Activated naive CD4-positive, alpha-beta T cell treated with anti-CD3 and anti-CD28 coated beads, Interleukin-2, amount 10 ng/mL, durations not matched to agents 7 days and 5 days (primary cell): ENCODE data around the gene CLDN22.
"Not testable (repeated sequence)": the region's sequence is repeated elsewhere in the genome, so short reads cannot be mapped to it uniquely, and the experiment has no call there.

ENCODE experiments used
- CTCF ChIA-PET: fragments of 350-600 bp; sonication (Branson Sonifier 250); formaldehyde crosslinking; loops from one replicate; lab custom pipeline; 2021; ENCODE audit warnings: antibody characterized with exemption; lab: Charles Lee
- DNase-seq: peaks from one replicate; pipeline ENCODE4 v3.0.0-alpha.2; 2020
- H3K27ac Mint-ChIP-seq: one replicate; pipeline ENCODE4 v1.8.0; 2021; ENCODE audit warnings: mild to moderate bottlenecking, moderate library complexity, mixed read lengths
- H3K27me3 Mint-ChIP-seq: one replicate; pipeline ENCODE4 v1.8.0; 2021; ENCODE audit warnings: mild to moderate bottlenecking, mixed read lengths
- H3K36me3 Mint-ChIP-seq: one replicate; pipeline ENCODE4 v1.8.0; 2021; ENCODE audit warnings: mixed read lengths
- H3K4me1 Mint-ChIP-seq: one replicate; pipeline ENCODE4 v1.8.0; 2021; ENCODE audit warnings: mixed read lengths
- H3K4me3 Mint-ChIP-seq: one replicate; pipeline ENCODE4 v1.8.0; 2021; ENCODE audit warnings: mild to moderate bottlenecking, moderate library complexity, mixed read lengths
- H3K9me3 Mint-ChIP-seq: one replicate; pipeline ENCODE4 v1.8.0; 2021; ENCODE audit warnings: mixed read lengths

CLDN22 gene

DNA sequence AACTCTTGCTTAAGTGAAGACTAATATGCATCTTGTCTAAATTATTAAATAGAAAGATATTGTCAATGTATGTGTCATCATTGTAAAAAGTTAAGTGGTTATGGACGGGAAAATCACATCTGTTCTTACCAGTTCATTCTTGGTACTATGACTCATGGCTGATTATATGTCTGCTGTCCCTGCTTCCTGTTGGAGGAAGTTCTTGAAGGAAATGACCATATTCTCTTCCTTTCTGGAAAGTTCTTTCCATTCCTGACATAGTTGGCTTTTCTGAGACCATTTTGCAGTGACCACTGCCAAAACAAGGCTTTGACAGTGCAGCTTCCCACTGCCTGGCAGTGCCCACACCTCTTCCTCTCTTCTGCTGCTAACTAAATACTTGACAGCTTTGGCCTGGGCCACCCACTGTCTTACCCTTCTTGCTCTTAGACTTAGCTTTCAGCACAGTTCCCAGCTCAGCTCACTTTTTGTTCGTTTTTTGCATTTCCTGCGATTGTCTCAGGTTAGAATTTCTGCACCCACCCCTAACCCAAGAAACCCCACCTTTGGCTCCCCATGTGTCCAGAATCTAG, 15.4 kb upstream of the CLDN22 start:
- Mint-ChIP-seq H3K4me3 (no peak overlapping the region), H3K27ac (no peak overlapping the region), H3K4me1 (peaks cover 4% of the 10 kb centered on the region), H3K9me3 (no peaks in the 10 kb centered on the region), H3K27me3 (peaks cover 24% of the 10 kb centered on the region), H3K36me3 (no peaks in the 10 kb centered on the region)
- DNase-seq: no peak
- CTCF ChIA-PET: no interaction called here

DNA sequence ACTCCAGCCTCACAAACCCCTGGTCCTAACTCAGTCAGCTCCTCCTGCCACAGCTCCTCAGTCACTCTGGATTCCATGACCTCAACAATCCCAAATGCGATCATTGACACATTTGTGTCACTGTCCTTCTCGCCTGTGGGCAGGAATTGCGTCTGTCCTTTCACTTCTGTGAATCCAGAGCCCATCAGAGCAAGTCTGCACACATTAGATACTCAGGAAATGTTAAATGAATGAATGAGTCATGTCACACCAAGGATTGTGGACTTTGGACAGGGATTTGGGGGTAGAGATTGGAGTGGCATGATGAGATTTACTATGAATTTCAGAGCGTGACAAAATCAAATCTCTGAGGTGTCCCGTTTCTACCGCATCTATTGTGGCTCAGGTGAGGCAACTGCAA, 13.9 kb upstream of the CLDN22 start:
- CTCF ChIA-PET: no interaction called here
- no peak for DNase-seq
- H3K27ac Mint-ChIP-seq: no peak overlapping the region
- H3K4me1 Mint-ChIP-seq: peaks cover 4% of the 10 kb centered on the region
- H3K9me3 Mint-ChIP-seq: no peaks in the 10 kb centered on the region
- H3K36me3 Mint-ChIP-seq: no peaks in the 10 kb centered on the region
- no peak overlapping the region for H3K4me3 Mint-ChIP-seq
- H3K27me3 Mint-ChIP-seq: peaks cover 24% of the 10 kb centered on the region

DNA sequence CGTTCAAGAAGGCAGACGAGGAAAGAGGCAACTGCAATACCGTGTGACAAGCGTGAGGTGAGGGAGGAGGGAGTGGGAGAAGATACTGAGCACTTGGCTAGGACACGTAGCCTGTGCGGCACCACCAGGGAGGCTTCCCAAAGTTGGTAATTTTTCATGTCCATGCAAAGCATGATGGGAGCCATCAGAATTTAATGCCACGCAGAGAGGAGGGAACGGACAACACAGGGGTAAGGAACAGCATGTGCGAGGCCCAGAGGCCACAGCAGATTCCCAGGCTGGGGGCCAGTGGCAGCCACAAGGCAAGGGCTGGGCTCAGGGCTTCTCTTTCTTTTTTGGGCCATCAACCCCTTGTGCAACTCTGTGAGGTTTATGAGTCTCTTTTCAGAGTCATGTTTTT, 13.1 kb upstream of the CLDN22 start:
- CTCF ChIA-PET: no interaction called here
- no peak for DNase-seq
- Mint-ChIP-seq H3K4me3 (no peak overlapping the region), H3K36me3 (no peaks in the 10 kb centered on the region), H3K27ac (no peak overlapping the region), H3K27me3 (peaks cover 24% of the 10 kb centered on the region), H3K4me1 (peaks cover 4% of the 10 kb centered on the region), H3K9me3 (no peaks in the 10 kb centered on the region)

DNA sequence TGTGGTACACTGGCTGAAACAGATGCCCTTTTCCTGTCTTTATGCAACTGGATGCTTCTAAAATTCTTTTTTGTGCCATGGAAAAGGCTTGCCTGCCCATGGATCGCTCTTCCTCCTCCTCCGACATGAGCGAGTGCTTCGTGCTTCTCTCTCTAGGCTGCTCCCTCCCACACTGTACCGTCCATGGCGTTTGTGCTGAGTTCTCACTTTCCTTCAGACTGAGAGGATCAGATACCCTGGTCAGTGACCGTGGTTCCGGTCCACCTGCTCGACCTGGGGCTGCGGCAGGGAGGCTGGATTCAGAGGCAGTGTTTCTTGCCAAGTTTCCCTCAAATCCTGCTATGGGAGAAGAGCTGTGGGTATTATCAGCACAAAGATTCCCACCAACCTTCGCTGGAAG, 12.4 kb upstream of the CLDN22 start:
- DNase-seq: no peak
- H3K4me3 Mint-ChIP-seq: no peak overlapping the region
- H3K9me3 Mint-ChIP-seq: no peaks in the 10 kb centered on the region
- H3K27ac Mint-ChIP-seq: no peak overlapping the region
- H3K4me1 Mint-ChIP-seq: peaks cover 4% of the 10 kb centered on the region
- no peaks in the 10 kb centered on the region for H3K36me3 Mint-ChIP-seq
- H3K27me3 Mint-ChIP-seq: peaks cover 21% of the 10 kb centered on the region
- CTCF ChIA-PET: no interaction called here

DNA sequence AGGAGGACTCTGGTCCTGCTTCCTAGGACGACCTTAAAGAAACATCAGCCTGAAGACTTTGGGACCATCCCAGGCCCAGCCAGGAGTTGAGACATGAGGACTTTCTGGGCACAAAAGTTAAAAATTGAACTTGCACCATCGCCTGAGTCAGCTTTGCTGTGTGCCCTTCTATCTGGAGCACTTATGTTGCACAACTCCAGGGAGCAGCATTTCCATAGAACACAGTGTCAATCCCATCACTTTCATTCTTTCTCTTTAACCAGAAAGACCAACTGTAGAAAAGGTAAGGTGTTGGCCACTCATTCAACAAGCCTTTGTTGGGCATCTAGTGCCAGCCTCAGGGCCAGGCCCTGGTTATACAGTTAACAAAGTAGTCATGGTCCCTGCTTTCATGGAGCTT, 10.8 kb upstream of the CLDN22 start:
- Mint-ChIP-seq H3K4me3 (no peak overlapping the region), H3K36me3 (no peaks in the 10 kb centered on the region), H3K9me3 (no peaks in the 10 kb centered on the region), H3K27ac (no peak overlapping the region), H3K4me1 (peaks cover 4% of the 10 kb centered on the region), H3K27me3 (peaks cover 15% of the 10 kb centered on the region)
- no peak for DNase-seq
- CTCF ChIA-PET: no interaction called here

DNA sequence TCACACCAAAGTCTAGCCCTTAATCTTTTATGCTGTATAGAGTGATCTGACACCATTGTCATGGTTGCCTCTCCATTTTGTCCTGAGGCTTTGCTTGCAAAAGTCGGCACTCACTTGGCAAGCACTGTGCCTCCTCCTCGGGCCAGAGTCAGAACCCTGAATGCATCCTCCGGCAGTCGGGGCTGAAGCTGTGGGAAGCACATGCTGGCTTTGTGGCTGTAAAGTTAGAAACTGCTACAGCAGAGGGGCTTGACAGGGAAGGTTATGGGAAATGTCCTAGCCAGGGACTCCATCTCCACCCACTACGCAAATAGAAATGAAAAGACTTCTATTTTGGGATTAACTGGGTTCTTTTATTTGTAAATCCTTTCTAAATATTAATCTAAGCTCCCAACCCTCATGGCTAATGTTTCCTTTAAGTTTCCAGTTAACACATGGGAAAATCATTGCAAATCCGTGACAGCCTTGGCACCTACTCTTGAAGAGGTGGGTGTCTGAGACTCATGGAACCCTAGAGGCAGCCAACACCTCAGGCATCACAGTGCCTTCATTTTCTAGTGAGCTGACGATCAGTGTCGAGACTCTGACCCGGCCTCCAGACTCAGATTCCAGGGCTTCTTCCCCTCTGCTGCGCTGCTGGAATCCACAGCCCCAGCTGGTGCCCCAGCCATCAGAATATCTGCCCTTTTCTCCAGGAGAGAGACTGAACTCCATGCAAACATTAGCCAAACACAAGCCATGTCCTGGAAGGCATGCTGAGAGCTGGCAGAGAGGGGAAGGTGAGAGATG, 10.1 kb upstream of the CLDN22 start:
- no peaks in the 10 kb centered on the region for H3K36me3 Mint-ChIP-seq
- H3K4me1 Mint-ChIP-seq: no peaks in the 10 kb centered on the region
- H3K27me3 Mint-ChIP-seq: peaks cover 10% of the 10 kb centered on the region
- no peak overlapping the region for H3K27ac Mint-ChIP-seq
- no peak overlapping the region for H3K4me3 Mint-ChIP-seq
- CTCF ChIA-PET: no interaction called here
- no peaks in the 10 kb centered on the region for H3K9me3 Mint-ChIP-seq
- DNase-seq: no peak

DNA sequence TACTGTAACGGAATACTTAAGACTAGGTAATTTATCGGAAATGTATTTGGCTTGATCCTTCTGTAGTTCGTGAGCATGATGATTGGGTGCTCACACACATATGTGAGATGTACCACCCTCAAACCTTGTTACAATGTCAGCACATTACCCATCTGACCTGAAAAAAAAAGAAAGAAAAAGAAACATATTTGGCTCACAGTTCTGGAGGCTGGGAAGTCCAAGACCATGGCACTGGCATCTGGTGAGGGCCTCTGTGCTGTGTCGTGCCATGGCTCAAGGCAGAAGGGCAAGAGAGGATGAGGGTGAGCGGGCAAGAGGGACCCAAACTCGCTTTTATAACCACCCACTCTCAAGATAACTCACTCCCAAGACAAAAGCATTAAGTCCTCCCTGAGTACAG, 9.2 kb upstream of the CLDN22 start:
- no peak overlapping the region for H3K4me3 Mint-ChIP-seq
- H3K27me3 Mint-ChIP-seq: peaks cover 10% of the 10 kb centered on the region
- DNase-seq: no peak
- no peak overlapping the region for H3K27ac Mint-ChIP-seq
- no peaks in the 10 kb centered on the region for H3K36me3 Mint-ChIP-seq
- H3K4me1 Mint-ChIP-seq: no peaks in the 10 kb centered on the region
- CTCF ChIA-PET: no interaction called here
- H3K9me3 Mint-ChIP-seq: no peaks in the 10 kb centered on the region

DNA sequence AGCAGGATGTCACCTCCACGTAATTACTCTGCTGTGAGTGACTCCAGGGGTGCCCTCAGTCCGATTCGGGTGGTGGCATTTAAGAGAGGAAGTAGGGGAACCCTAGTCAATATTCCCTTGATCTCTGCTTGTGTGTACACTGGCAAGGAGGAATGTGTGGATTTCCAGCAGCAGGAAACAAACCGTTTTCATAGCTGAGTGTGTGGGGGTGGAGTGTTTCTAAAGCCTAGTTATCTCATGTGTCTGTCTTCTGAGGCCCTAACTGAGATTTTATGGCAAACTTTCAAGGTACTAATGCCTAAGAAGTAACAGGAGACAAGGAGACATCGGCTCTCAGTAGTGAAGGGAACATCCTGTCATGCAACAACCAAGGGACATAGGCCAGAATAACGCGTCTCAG, 8.8 kb upstream of the CLDN22 start:
- CTCF ChIA-PET: no interaction called here
- Mint-ChIP-seq H3K4me1 (no peaks in the 10 kb centered on the region), H3K27ac (no peak overlapping the region), H3K36me3 (no peaks in the 10 kb centered on the region), H3K4me3 (no peak overlapping the region), H3K9me3 (no peaks in the 10 kb centered on the region), H3K27me3 (peaks cover 6% of the 10 kb centered on the region)
- no peak for DNase-seq

DNA sequence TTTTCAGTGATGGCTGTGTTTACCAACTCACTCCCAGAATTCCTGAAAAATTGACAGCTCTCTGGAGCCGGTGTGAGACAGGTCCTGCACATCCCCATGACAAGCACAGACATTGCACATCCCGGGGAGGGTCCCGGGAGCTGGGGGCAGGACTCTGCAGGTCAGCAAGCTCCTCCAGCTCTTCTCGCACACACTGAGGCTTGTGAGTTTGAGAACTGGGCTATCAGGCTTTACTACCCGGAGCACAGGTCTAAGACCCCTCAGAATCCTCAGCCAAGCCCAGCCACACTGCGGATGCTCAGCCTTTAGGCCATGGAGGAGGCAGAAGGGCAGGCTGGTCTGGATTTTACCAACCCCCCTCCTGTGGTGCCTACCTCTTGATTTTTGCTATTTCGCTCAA, 7.8 kb upstream of the CLDN22 start:
- no peak overlapping the region for H3K27ac Mint-ChIP-seq
- H3K4me3 Mint-ChIP-seq: no peak overlapping the region
- DNase-seq: no peak
- peaks cover 4% of the 10 kb centered on the region for H3K27me3 Mint-ChIP-seq
- H3K9me3 Mint-ChIP-seq: no peaks in the 10 kb centered on the region
- H3K36me3 Mint-ChIP-seq: no peaks in the 10 kb centered on the region
- CTCF ChIA-PET: no interaction called here
- H3K4me1 Mint-ChIP-seq: no peaks in the 10 kb centered on the region

DNA sequence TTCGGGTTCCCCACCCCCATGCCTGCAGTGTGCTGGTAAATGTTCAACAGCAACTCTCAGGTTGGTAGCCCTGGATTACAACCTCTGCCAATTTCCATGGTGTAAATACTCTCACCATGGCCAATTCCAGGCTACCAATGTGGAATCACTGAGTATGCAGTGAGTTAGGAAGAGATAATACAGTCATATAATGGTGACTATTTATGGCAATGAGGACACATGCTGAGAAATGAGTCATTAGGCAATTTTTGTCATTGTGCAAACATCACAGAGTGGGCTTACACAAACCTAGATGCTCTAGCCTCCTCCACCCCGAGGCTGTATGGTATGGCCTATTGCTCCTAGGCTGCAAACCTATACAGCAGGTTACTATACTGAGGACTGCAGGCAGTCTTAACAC, 6.8 kb upstream of the CLDN22 start:
- Mint-ChIP-seq H3K9me3 (no peaks in the 10 kb centered on the region), H3K27ac (no peak overlapping the region), H3K4me3 (no peak overlapping the region), H3K36me3 (no peaks in the 10 kb centered on the region), H3K4me1 (no peaks in the 10 kb centered on the region), H3K27me3 (peaks cover 4% of the 10 kb centered on the region)
- no peak for DNase-seq
- CTCF ChIA-PET: no interaction called here

DNA sequence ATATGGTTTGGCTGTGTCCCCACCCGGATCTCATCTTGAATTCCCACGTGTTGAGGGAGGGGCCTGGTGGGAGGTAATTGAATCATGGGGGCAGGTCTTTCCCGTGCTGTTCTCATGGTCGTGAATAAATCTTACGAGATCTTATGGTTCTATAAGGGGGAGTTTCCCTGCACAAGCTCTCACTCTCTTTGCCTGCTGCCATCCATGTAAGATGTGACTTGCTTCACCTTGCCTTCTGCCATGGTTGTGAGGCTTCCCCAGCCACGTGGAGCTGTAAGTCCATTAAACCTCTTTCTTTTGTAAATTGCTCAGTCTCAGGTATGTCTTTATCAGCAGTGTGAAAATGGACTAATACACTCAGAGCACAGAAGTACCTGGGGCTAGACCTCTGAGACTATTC, 6.3 kb upstream of the CLDN22 start:
- H3K4me1 Mint-ChIP-seq, H3K27ac Mint-ChIP-seq, DNase-seq, H3K9me3 Mint-ChIP-seq, H3K4me3 Mint-ChIP-seq, H3K27me3 Mint-ChIP-seq, H3K36me3 Mint-ChIP-seq, CTCF ChIA-PET: not testable (repeated sequence)

DNA sequence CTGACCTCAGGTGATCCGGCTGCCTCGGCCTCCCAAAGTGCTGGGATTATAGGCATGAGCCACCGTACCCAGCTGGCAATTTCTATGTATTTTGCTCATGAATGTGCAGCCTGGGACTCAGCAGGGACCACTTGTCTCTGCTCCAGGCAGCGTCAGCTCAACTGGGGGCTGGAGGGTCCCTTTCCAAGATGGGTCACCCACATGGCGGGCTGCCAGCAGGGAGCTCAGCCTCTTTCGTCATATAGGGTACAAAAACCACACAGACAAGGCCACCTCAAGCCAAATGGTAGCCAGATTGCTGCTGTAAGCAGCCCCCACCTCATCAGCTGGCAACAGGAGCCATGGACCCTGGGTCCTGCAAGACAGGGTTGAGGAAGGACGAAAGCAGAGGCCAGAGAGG, 4.5 kb upstream of the CLDN22 start:
- Mint-ChIP-seq H3K4me1 (peaks cover 11% of the 10 kb centered on the region), H3K27me3 (peaks cover 6% of the 10 kb centered on the region), H3K9me3 (no peaks in the 10 kb centered on the region), H3K4me3 (no peak overlapping the region), H3K36me3 (no peaks in the 10 kb centered on the region), H3K27ac (no peak overlapping the region)
- no peak for DNase-seq
- CTCF ChIA-PET: no interaction called here

DNA sequence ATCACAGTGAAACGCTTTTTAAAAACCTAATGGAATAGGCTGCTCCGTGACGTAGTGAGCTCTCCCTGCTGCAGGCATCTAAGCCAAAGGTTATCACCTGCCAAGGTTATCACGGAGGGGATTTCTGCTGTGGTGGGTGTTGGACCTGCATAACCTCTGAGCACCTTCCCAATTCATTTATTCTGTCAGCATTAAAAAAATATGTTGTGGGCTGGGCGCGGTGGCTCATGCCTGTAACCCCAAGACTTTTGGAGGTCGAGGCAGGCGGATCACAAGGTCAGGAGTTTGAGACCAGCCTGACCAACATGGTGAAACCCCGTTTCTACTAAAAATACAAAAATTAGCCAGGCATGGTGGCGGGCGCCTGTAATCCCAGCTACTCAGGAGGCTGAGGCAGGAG, 4.0 kb upstream of the CLDN22 start:
- not testable (repeated sequence) for H3K36me3 Mint-ChIP-seq, H3K27me3 Mint-ChIP-seq, H3K27ac Mint-ChIP-seq, DNase-seq, H3K4me3 Mint-ChIP-seq, H3K9me3 Mint-ChIP-seq
- CTCF ChIA-PET: interaction anchor here (1.2 kb wide), 1 partner anchor 62 kb away, joined by 3 read pairs; no protein-coding TSS in a partner anchor
- H3K4me1 Mint-ChIP-seq: peaks cover 11% of the 10 kb centered on the region

DNA sequence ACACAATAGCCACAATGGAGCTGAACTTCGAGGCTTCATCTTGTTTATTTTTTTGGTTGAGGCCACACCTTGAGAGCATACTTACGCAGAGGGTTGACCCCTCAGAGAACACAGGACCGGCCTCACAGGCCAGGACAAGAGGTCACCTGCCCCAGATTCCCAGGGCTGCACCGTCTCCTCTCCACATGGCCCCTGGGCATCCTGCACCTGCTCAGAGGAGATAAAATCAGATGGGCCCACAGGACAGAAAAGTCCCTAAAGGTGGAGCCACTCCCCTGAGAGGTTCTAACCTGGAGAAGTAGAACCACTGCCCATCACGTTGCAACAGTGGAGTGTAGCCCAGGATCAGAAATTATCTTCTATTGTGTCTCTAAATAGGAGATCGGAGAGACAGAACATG, 3.2 kb upstream of the CLDN22 start:
- Mint-ChIP-seq H3K4me3 (no peak overlapping the region), H3K9me3 (no peaks in the 10 kb centered on the region), H3K36me3 (no peaks in the 10 kb centered on the region), H3K27ac (no peak overlapping the region), H3K4me1 (peaks cover 11% of the 10 kb centered on the region), H3K27me3 (peaks cover 8% of the 10 kb centered on the region)
- CTCF ChIA-PET: interaction anchor here (1.2 kb wide), 1 partner anchor 61 kb away, joined by 3 read pairs; no protein-coding TSS in a partner anchor
- DNase-seq: no peak

DNA sequence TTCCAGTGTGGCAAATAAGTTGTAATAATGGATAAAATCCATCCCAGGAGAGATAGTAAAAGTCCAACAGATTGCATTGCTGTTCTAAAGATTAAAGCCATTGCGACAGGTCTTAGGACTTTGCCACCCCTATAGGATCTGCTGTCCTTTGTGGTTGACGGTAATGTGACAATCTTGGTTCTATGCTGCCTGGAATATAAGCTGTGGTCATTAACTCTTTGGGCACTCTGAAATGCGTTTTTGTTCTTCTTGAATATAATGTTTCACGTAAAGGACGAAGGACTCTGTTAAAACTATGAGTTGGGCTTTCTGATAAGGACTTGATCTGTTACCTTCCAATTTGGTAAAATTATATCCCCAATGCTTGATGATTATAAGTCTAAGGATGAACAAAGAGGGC, 2.2 kb upstream of the CLDN22 start, which contains the start of gene CLDN24:
Gene CLDN24 (minus strand): TSS at position 101 of the 400 bp plus-strand sequence. CDS start 0 bp downstream, at position 101.
- H3K27me3 Mint-ChIP-seq: peaks cover 8% of the 10 kb centered on the region
- no peak within 1 kb of the TSS for H3K4me3 Mint-ChIP-seq
- no peaks in the 10 kb centered on the region for H3K36me3 Mint-ChIP-seq
- no peaks in the 10 kb centered on the region for H3K9me3 Mint-ChIP-seq
- CTCF ChIA-PET: no interaction called here
- no peak for DNase-seq
- peaks cover 11% of the 10 kb centered on the region for H3K4me1 Mint-ChIP-seq
- no peak within 1 kb of the TSS for H3K27ac Mint-ChIP-seq
